B cell (primary cell): ENCODE measurements around the gene PCDHGB5. TPM values are rescaled to one million over a fixed set of nuclear protein-coding genes. Genes with fewer than 3 reads are reported as not detected.

ENCODE experiments used
- ATAC-seq: fragments of 200-7000 bp; cut with Tn5 transposase; one replicate; pipeline ENCODE4 v1.10.0; 2021; ENCODE audit warnings: low read depth, mild to moderate bottlenecking, moderate number of reproducible peaks, moderate library complexity
- CTCF ChIA-PET: fragments of 350-600 bp; sonication (Branson Sonifier 250); formaldehyde crosslinking; loops from one replicate; lab custom pipeline; 2021; ENCODE audit warnings: antibody characterized with exemption, inconsistent platforms; lab: Charles Lee
- POLR2A ChIA-PET: fragments of 350-600 bp; sonication (Branson Sonifier 250); formaldehyde crosslinking; loops from one replicate; lab custom pipeline; 2021; ENCODE audit warnings: antibody characterized with exemption; lab: Charles Lee
- DNase-seq: peaks from one replicate; pipeline ENCODE4 v3.0.0; 2013
- H2AFZ ChIP-seq: 2 replicates; pipeline ENCODE4 v1.6.1; 2012; ENCODE audit warnings: mild to moderate bottlenecking, low read depth, low read length; ENCODE audit not compliant: insufficient read depth, poor library complexity, severe bottlenecking
- H3K27ac ChIP-seq, 2 donors: 1 replicate in 1 of 2; 2 replicates in 1 of 2; pipeline ENCODE4 v1.5.1; 2012 to 2013; ENCODE audit warnings: low read length in 2 of 2, mild to moderate bottlenecking in 2 of 2, moderate library complexity in 1 of 2
- H3K27me3 ChIP-seq, 4 experiments: fragments of 200-600 bp in 1 of 4; sonication (generic) in 1 of 4; replicated peaks in 1 of 4; 1 replicate in 2 of 4; 2 replicates in 2 of 4; pipeline versions ENCODE4 v1.6.1 to v1.7.0; 2013 to 2016; ENCODE audit warnings: low read length in 3 of 4, mild to moderate bottlenecking in 2 of 4, mixed read lengths in 1 of 4, moderate library complexity in 1 of 4; ENCODE audit not compliant: insufficient read depth in 4 of 4, control insufficient read depth in 3 of 4; ENCODE audit errors: control extremely low read depth in 1 of 4
- H3K36me3 ChIP-seq, 2 experiments: replicated peaks in 1 of 2; 1 replicate in 1 of 2; 2 replicates in 1 of 2; pipeline versions ENCODE4 v1.6.1 to v1.7.1; 2013; ENCODE audit warnings: low read length in 1 of 2; ENCODE audit not compliant: insufficient read depth in 2 of 2, control insufficient read depth in 1 of 2; ENCODE audit errors: control extremely low read depth in 1 of 2, extremely low read depth in 1 of 2
- H3K4me1 ChIP-seq, 2 donors: fragments of 200-600 bp in 1 of 2; sonication (generic) in 1 of 2; 1 replicate in 1 of 2; 2 replicates in 1 of 2; pipeline versions ENCODE4 v1.5.1 to v1.6.1; 2013 to 2017; ENCODE audit warnings: low read length in 2 of 2; ENCODE audit not compliant: control insufficient read depth in 2 of 2, insufficient read depth in 2 of 2
- H3K4me2 ChIP-seq: replicated peaks from 2 replicates; pipeline ENCODE3; 2012; ENCODE audit warnings: mild to moderate bottlenecking, low read depth, low read length; ENCODE audit not compliant: poor library complexity, severe bottlenecking
- H3K4me3 ChIP-seq, 5 experiments: fragments of 200-600 bp in 1 of 5; sonication (generic) in 1 of 5; 1 replicate in 3 of 5; 2 replicates in 2 of 5; pipeline versions ENCODE4 v1.5.1 to v1.7.0; 2011 to 2016; ENCODE audit warnings: low read length in 4 of 5, mild to moderate bottlenecking in 4 of 5, low read depth in 2 of 5, control low read depth in 1 of 5, moderate library complexity in 1 of 5; ENCODE audit not compliant: insufficient read depth in 1 of 5; ENCODE audit errors: control extremely low read depth in 1 of 5, extremely low read depth in 1 of 5
- H3K79me2 ChIP-seq: fragments of 200-600 bp; sonication (generic); one replicate; pipeline ENCODE4 v1.6.0; 2016; ENCODE audit warnings: low read length; ENCODE audit not compliant: control insufficient read depth, insufficient read depth
- H3K9ac ChIP-seq: fragments of 200-600 bp; sonication (generic); 2 replicates; pipeline ENCODE4 v1.6.1; 2017; ENCODE audit warnings: mild to moderate bottlenecking, low read length, moderate library complexity
- H3K9me3 ChIP-seq, 3 donors: one replicate each; pipeline versions ENCODE4 v1.6.1 to v1.7.1; 2013; ENCODE audit warnings: low read length in 2 of 3; ENCODE audit not compliant: control insufficient read depth in 2 of 3, insufficient read depth in 1 of 3; ENCODE audit errors: control extremely low read depth in 1 of 3
- H4K20me1 ChIP-seq: 2 replicates; pipeline ENCODE4 v1.6.0; 2012; ENCODE audit warnings: mild to moderate bottlenecking, low read length; ENCODE audit not compliant: insufficient read depth, control insufficient read depth, poor library complexity, severe bottlenecking
- H3K27ac Mint-ChIP-seq: one replicate; pipeline ENCODE4 v1.8.0; 2021; ENCODE audit warnings: mixed read lengths
- H3K27me3 Mint-ChIP-seq: one replicate; pipeline ENCODE4 v1.8.0; 2021; ENCODE audit warnings: mixed read lengths
- H3K4me1 Mint-ChIP-seq: one replicate; pipeline ENCODE4 v1.8.0; 2021; ENCODE audit warnings: mixed read lengths
- H3K4me3 Mint-ChIP-seq: one replicate; pipeline ENCODE4 v1.8.0; 2021; ENCODE audit warnings: mixed read lengths
- H3K9me3 Mint-ChIP-seq: one replicate; pipeline ENCODE4 v1.8.0; 2022; ENCODE audit warnings: mixed read lengths; ENCODE audit not compliant: insufficient read depth
- EZH2 ChIP-seq: IDR thresholded peaks from 2 replicates; pipeline ENCODE4 v1.6.1; 2012; ENCODE audit warnings: borderline replicate concordance, low read depth, mild to moderate bottlenecking, moderate library complexity, low read length; ENCODE audit not compliant: insufficient read depth, poor library complexity, severe bottlenecking
- WGBS: methylation state at CpG from one replicate; pipeline ENCODE4 v1.1.5; 2013; ENCODE audit warnings: missing lambda C conversion rate; ENCODE audit not compliant: insufficient coverage; 5-methylcytosine and 5-hydroxymethylcytosine counted together
- intact Hi-C: fragments of 100-400 bp; cut with micrococcal nuclease; formaldehyde crosslinking; loops from one replicate; pipeline ENCODE4 v1.10.0; 2022
- polyA plus RNA-seq: library from polyadenylated mRNA; depleted of rRNA; stranded (reverse); fragments of >200 nt; gene quantifications from 2 replicates; pipeline ENCODE4 v1.2.3, GENCODE V29; 2012
- total RNA-seq, 2 donors: library from RNA; stranded (reverse); fragments of 120-200 nt in 1 of 2; gene quantifications; 1 replicate in 1 of 2; 2 replicates in 1 of 2; pipeline versions ENCODE4 v1.2.3 to v1.2.4, GENCODE V29; 2013 to 2022
- TF ChIP-seq, protein P1 (sequence below): fragments of 200-600 bp; IDR thresholded peaks from one replicate; pipeline ENCODE4 v1.8.0; 2022; ENCODE audit warnings: antibody characterized with exemption, mild to moderate bottlenecking

PCDHGB5 gene
- total and polyA plus RNA-seq, 2 donors (not counting 1 experiment from before 2014, with no cell fraction given): 0.37 to 2.5 TPM

DNA sequence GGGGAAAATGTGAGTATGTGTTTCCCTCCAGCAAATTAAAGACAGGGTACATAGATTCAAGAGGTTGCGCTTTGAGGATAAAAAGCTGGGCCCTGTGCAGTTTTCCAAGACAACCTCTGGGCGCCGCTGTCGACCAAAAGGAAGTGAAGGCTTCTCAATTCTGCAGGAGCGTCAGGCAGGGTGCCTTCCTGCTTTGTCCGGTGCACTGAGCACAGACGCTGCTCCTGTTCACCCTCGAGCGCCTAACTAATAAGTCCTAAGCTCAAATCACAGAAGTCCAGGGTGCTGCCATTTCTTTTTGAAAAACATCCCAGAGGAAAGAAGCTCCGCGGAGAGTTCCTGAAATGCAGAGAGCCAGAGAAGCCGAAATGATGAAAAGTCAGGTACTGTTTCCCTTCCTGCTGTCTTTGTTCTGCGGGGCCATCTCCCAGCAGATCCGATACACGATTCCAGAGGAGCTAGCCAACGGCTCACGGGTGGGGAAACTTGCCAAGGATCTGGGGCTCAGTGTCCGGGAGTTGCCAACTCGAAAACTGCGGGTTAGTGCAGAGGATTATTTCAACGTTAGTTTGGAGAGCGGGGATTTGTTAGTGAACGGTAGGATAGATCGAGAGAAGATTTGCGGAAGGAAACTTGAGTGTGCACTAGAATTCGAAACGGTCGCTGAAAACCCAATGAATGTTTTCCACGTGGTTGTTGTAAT lies 47.7 kb upstream of the PCDHGB5 start, which contains the start of gene PCDHGB1:
Gene PCDHGB1, plus strand, starts transcription at position 183 of the 703 bp plus-strand sequence. Its CDS starts 162 bp downstream, at position 345.
- ChIA-PET POLR2A (no interaction called here), CTCF (interaction anchor here (1.1 to 1.2 kb wide), 3 partner anchors 19 to 207 kb away, joined by 3 to 5 read pairs (median 3); partner anchors contain the start of gene PCDHGA1)
- 32% methylated on average over 29 of the region's 29 CpGs for WGBS
- Mint-ChIP-seq H3K27ac (no peak within 1 kb of the TSS), H3K4me3 (peak within 1 kb of the TSS; percentile 55), H3K4me1 (peaks cover 3% of the 10 kb centered on the region), H3K9me3 (peaks cover 13% of the 10 kb centered on the region), H3K27me3 (peaks cover 58% of the 10 kb centered on the region)
- Histone ChIP-seq H4K20me1 (no peaks in the 10 kb centered on the region), H2AFZ (peak within 1 kb of the TSS; percentile 22), H3K36me3 (no peaks in the 10 kb centered on the region), H3K4me1 (no peaks in the 10 kb centered on the region), H3K4me2 (peak within 1 kb of the TSS; percentile 28), H3K79me2 (no peaks in the 10 kb centered on the region), H3K27ac (no peak within 1 kb of the TSS), H3K27me3 (peaks cover 0 to 52% (median 26%) of the 10 kb centered on the region in 4 experiments), H3K4me3 (peak within 1 kb of the TSS in 2 of 5 experiments; percentile 21 to 44), H3K9ac (no peak within 1 kb of the TSS), H3K9me3 (peaks cover 2 to 49% (median 31%) of the 10 kb centered on the region in 3 donors)
- no peak for ATAC-seq
- intact Hi-C loops: no loop called here
- TF ChIP-seq EZH2: no peak
- TF ChIP-seq, protein P1, sequence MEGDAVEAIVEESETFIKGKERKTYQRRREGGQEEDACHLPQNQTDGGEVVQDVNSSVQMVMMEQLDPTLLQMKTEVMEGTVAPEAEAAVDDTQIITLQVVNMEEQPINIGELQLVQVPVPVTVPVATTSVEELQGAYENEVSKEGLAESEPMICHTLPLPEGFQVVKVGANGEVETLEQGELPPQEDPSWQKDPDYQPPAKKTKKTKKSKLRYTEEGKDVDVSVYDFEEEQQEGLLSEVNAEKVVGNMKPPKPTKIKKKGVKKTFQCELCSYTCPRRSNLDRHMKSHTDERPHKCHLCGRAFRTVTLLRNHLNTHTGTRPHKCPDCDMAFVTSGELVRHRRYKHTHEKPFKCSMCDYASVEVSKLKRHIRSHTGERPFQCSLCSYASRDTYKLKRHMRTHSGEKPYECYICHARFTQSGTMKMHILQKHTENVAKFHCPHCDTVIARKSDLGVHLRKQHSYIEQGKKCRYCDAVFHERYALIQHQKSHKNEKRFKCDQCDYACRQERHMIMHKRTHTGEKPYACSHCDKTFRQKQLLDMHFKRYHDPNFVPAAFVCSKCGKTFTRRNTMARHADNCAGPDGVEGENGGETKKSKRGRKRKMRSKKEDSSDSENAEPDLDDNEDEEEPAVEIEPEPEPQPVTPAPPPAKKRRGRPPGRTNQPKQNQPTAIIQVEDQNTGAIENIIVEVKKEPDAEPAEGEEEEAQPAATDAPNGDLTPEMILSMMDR: peak; percentile 31
- DNase-seq: peak; percentile 29

DNA sequence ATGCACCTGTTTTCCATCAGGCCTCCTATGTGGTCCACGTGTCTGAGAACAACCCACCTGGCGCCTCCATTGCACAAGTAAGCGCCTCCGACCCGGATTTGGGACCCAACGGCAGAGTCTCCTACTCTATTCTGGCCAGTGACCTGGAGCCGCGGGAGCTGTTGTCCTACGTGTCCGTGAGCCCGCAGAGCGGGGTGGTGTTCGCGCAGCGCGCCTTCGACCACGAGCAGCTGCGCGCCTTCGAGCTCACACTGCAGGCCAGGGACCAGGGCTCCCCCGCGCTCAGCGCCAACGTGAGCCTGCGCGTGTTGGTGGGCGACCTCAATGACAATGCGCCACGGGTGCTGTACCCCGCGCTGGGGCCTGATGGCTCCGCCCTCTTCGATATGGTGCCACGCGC lies 46.2 kb upstream of the PCDHGB5 start:
- CTCF ChIA-PET: no interaction called here
- Histone ChIP-seq H3K27me3 (peaks cover 0 to 58% (median 29%) of the 10 kb centered on the region in 4 experiments), H3K36me3 (no peaks in the 10 kb centered on the region), H3K4me3 (no peak overlapping the region), H3K79me2 (no peaks in the 10 kb centered on the region), H3K4me1 (no peaks in the 10 kb centered on the region), H3K27ac (no peak overlapping the region), H4K20me1 (no peaks in the 10 kb centered on the region), H3K9me3 (peaks cover 2 to 48% (median 24%) of the 10 kb centered on the region in 3 donors), H2AFZ (no peak overlapping the region), H3K4me2 (no peak overlapping the region), H3K9ac (no peak overlapping the region)
- Mint-ChIP-seq H3K27ac (no peak overlapping the region), H3K27me3 (peaks cover 60% of the 10 kb centered on the region), H3K4me1 (peaks cover 3% of the 10 kb centered on the region), H3K4me3 (no peak overlapping the region), H3K9me3 (peaks cover 10% of the 10 kb centered on the region)
- DNase-seq: no peak
- no peak for ATAC-seq
- intact Hi-C loops: no loop called here
- WGBS: 44% methylated on average over 24 of the region's 36 CpGs
- TF ChIP-seq, protein P1: no peak
- no peak for TF ChIP-seq EZH2
- POLR2A ChIA-PET: no interaction called here
